Stimulated activated CD4-positive, alpha-beta T cell treated with anti-CD3 and anti-CD28 coated beads, TNF-alpha, amount 100 ng/mL, for 48 hours (primary cell): ENCODE results near the gene CITED4.
A peak's percentile ranks its signal among the peaks of the same experiment; 100 is the strongest.
"Not testable (repeated sequence)": the region's sequence is repeated elsewhere in the genome, so short reads cannot be mapped to it uniquely, and the experiment has no call there.

ENCODE experiments used
- DNase-seq, 3 donors: peaks; one replicate each; pipeline ENCODE4 v3.0.0-alpha.2; 2020; ENCODE audit warnings: low read depth in 3 of 3

CITED4 gene, protein sequence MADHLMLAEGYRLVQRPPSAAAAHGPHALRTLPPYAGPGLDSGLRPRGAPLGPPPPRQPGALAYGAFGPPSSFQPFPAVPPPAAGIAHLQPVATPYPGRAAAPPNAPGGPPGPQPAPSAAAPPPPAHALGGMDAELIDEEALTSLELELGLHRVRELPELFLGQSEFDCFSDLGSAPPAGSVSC

DNA sequence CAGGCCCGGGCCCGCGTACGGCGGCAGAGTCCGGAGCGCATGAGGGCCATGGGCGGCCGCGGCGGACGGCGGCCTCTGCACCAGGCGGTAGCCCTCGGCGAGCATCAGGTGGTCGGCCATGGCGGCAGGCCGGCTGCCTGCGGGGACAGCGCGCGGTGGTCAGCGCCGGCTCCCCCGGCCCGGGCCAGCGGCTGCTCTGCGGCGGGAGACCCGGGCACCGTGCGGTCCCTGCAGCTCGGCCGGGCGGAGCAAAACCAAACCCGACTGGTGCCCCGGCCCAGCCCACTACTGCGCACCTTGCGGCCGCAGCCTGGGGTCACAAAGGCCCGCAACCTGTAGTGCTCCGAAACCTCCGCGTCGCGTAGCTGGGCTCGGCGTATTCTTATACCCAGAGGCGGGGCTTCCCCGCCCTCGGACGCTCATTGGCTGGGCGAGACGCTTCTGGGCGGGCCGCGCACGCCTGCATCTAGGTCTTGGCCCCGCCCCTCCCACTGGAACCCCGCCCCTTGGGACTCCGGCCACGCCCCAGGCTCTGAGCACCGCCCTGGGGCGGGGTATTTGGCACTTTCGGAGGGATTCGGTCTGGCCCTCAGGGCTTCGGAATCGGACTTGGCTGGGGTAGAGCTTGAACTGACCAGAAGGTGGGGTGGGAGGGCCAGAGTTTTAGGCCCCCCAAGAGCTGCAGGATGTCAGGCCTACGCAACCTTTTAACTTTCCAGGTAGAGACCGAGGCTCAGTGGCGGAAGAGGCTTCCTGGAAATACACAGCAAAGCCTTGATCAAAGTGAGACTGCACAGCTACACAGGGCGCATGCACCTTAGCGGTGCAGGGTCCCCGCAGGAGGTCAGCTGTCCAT lies at the start of gene CITED4:
Gene CITED4, minus strand, starts transcription at position 356 of the 856 bp plus-strand sequence. Its CDS starts 236 bp downstream, at position 120.
- peak; percentile 89 to 93 (median 93) for DNase-seq

GRCh38 chr1:40911105-40911504 lies 48.9 kb upstream of the CITED4 start:
- no peak for DNase-seq

GRCh38 chr1:40909281-40909680 lies 47.1 kb upstream of the CITED4 start:
- no peak for DNase-seq

DNA sequence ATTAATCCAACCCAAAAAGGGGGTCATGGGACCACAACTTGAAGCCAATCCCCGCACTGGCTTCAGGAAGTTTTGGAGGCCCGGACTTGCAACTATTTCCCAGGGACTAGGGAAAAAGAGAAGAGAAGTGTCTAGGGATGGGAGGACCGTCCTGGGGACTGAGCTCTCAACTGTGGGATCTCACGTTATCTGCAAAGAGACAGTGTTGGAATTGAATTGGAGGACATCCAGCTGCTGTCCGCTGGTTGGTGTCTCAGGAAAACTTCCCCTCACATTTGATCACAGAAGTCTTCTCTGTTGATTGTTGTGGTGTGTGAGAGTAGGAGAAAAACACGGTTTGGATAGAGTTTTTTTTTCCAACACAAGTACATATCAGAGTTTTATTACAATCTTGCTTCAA lies 46.2 kb upstream of the CITED4 start:
- no peak for DNase-seq

- no peak for DNase-seq
Observed at GRCh38 chr1:40907899-40908298, 45.7 kb upstream of the CITED4 start.

DNA sequence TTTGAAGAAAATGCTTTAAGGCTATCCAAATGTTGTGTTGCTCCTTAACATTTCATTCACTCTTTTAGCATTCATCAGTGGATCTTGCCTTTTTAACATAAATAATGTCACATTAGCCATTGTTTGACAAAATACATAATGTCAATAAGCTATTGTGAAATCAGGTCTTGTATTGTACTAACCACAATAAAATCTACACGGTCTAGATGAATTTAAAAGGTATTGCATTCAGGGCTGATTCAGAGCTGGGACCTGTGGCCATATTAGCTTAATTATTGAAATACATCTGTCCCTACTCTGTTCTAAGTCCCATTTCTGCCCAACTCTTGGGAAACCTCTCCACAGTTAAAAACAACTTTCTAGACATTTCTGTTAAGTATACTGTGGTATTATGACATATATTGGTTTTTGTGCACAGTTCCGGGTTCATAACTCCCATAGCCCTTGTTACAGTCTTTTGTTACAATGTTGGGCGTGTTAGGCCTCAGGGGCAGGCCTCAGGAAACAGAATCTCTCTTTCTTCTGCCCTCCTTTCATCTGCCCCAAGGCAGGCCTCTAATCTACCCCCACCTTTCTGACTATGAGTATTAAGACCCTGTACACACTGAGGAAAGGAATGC lies 44.7 kb upstream of the CITED4 start:
- DNase-seq = no peak

- no peak for DNase-seq
Observed at GRCh38 chr1:40905061-40905460, 42.9 kb upstream of the CITED4 start.

DNA sequence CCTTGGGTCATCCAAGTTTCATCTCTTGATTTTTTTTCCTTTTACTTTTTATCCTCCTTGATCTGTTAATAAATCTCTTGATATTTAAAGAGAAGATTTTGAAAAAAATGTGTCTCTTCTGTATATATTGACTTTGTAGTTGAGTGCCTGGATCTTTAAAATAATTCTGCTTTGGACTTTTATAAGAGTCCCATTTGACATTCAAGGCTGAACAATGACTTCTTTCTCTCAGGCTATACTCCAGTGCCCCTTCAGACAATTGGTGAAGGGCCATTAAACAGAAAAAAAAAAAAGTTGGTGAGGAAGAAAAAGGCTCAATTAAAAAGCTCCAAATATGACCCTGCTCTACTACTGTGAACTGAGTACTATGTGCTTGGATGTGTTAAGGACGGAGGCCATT lies 40.9 kb upstream of the CITED4 start:
- no peak for DNase-seq

DNA sequence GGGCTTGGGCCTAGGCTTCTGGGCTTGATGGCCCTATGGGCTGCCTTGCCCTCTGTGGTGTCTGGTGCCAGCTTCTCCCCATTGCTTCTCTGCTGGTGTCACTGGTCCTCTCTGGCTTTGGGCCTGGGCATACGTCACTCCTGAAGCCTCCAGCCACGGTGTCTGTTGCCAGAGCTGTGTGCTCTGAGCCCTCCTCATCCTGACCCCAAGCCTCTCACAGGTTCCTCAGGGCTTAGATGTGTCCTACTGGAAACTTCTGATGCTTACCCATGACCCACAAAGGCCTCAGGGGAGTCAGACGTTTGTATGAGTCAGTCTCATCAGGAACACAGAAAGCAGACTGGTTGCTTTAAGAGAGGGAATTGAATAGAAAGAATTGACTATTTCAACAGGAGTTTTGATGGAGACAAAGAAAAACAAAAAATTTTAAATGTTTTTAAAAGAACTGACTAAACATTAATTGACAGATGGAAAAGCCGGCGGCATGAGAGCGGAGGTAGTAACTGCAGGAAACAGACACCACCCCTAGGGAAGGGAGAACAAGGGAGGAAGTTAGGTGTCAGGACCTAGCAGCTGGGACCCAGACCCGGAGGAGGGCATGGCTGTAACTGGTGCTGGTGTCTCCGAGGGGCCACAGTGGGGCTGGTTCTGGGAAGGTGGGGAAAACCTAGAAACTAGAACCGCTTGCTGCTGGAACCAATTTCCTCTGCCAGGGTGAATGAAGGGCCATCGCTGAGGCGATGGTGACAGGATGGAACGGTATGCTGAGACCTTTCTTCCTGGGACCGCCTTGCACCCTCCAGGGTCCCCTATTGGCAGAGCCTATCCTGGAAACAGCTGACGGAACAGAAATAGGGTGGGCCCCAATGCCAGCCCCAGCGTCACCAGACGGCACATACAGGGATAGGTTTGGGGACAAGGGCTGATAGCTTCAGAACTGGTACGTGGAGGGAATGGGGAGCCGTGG lies 40.0 kb upstream of the CITED4 start:
- no peak for DNase-seq

DNA sequence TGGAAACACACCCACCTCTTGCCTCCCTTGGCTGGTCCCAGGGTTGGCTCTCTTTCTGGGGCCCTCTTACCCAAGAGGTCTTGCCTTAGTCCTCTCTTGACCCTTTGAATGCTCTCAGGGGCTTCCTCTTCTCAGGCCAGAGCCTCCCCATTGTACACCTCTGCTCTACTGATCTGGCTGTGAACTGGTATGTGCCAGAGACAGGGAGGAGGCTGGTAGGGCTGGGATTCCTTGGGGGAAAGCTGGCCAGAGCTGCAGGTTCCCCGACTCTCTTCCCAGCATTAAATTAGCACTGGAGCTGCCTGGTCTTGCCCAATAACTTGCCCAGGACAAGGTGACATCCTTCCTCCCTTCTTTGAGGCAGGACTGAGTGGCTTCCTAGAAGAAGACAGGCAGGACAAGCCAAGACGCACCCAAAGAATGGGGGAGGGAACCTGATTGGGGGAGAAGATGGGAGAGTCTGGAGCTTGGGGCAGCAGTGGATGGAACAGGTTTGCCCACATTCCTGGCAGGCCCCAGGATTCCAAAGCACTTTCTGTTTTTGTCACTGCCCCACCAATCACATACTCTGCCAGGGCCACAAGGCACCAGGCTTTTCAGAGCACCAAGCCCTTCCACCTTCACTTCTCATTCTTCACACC lies 37.2 kb upstream of the CITED4 start:
- DNase-seq = no peak

DNA sequence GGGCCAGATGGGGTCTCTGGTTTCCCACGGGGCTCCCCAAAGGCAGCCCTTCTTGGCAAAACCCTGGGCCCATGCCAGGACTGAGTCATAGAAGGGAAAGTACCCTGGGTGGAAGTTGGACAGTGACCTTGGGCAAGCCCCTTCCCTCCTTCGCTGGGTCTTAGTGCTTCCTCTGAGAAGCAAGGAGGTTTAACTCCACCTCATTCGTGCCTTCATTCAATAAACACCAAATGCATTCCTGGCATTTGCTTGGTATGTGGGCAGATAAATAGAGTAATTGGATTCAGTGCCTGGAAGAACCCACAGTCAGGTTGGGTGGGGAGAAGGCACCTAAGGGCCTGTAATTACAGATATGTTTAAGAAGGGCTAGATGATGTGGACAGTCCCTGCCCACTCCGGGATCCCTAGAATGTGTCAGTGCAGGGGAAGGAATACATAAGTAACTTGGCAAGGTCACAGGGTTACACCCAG lies 36.3 kb upstream of the CITED4 start:
- no peak for DNase-seq

- no peak for DNase-seq
Observed at GRCh38 chr1:40897513-40897912, 35.4 kb upstream of the CITED4 start.

- no peak for DNase-seq
Observed at GRCh38 chr1:40896482-40896881, 34.3 kb upstream of the CITED4 start.

DNA sequence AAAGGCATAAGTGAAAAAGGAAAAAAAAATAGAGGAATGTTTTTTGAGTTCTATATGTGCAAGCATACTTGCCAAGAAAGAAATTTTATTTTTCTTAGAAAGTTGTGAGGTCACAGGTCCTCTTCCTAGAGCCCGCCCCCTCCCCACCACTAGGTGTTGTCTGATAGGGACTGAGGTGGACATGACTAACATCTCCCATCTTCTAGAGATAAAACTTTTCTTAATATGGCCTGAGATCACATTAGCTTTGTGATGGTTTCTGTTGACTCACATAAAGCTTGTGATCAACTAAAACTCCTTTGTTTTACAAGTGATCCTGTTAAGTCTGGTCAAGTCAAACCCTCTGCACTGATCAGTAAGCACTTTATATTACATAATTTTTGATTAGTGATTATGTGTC lies 33.4 kb upstream of the CITED4 start:
- peak in 2 of 3 donors; percentile 9 for DNase-seq

- not testable (repeated sequence) for DNase-seq
Observed at GRCh38 chr1:40894858-40895257, 32.7 kb upstream of the CITED4 start.

- no peak for DNase-seq
Observed at GRCh38 chr1:40894455-40894854, 32.3 kb upstream of the CITED4 start.

DNA sequence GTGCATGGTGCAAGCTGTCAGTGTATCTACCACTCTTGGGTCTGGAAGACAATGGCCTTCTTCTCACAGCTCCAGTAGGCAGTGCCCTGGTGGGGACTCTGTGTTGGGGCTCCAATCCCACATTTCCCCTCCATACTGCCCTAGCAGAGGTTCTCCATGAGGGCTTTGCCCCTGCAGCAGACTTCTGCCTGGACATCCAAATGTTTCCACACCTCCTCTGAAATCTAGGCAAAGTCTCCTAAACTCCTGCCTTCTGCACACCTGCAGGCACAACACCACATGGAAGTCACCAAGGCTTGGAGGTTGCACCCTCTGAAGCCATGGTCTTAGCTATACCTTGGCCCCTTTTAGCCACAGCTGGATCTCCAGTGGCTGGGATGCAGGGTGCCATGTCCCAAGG lies 31.8 kb upstream of the CITED4 start:
- DNase-seq = no peak

DNA sequence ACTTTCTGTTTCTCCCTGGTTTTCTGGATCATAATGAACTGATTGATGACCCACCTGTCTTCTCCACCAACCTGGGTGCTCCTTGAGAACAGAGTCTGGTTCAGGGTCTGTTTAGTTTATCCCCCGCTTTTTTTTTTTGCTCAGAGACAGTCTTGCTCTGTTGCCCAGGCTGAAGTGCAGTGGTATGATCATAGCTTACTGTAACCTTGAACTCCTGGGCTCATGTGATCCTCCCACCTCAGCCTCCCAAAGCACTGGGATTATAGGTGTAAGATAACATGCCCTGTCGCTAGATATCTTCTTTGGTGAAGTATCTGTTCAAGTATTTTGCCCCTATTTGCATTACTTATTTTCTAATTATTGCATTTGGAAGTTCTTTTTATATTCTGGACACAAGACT lies 30.2 kb upstream of the CITED4 start:
- no peak for DNase-seq

DNA sequence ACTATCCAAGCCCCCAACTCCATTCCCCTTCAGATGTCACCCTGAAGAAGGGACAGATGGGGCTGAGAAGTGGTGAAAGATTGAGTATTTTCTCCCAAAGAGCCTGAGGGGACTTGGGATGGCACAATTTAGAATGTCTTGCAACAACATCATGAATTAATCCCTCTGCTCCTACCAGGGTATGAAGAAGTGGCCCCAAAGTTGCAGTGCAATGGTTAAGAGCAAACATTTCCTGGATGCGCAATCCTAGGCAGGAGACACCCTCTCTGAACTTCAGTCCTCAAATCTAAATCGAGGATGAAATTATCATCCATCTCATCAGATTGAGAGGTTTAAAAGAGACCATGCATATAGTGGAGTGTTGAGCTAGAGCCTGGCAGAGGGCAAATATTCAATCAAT lies 28.6 kb upstream of the CITED4 start:
- no peak for DNase-seq

DNA sequence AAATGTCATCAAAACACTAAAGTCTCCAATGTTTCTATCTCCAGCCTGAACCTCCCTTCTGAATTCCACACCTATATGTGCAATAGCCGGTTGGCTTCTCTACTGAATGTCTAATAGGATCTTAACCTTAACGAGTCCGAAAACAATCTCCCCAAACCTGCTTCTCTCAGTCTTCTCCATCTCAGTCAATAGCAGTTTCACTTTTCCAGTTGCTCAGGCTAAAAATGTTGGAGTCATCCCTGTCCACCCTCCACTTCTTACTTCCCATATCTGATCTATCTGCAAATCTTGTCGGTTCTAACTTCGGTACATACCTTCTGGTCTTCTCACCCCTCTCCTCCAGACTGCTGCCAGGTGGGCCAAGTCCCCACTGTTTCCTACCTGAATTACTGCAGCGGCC lies 25.5 kb upstream of the CITED4 start:
- no peak for DNase-seq

GRCh38 chr1:40887012-40887378 lies 24.8 kb upstream of the CITED4 start:
- no peak for DNase-seq
